BLaER1 (cell line): ENCODE results near the gene UROC1.
A peak's percentile ranks its signal among the peaks of the same experiment; 100 is the strongest.

Source experiments
- H3K27ac ChIP-seq: shearing (Covaris generic); formaldehyde crosslinking; 2 replicates; pipeline ENCODE4 v1.8.1; 2022
- H3K27me3 ChIP-seq: shearing (Covaris generic); formaldehyde crosslinking; 2 replicates; pipeline ENCODE4 v1.8.1; 2022
- H3K36me3 ChIP-seq: shearing (Covaris generic); formaldehyde crosslinking; 2 replicates; pipeline ENCODE4 v1.8.1; 2022
- H3K4me1 ChIP-seq: shearing (Covaris generic); formaldehyde crosslinking; 2 replicates; pipeline ENCODE4 v1.8.1; 2022
- H3K4me2 ChIP-seq: shearing (Covaris generic); formaldehyde crosslinking; 2 replicates; pipeline ENCODE4 v1.8.1; 2022
- H3K4me3 ChIP-seq: shearing (Covaris generic); formaldehyde crosslinking; 2 replicates; pipeline ENCODE4 v1.8.1; 2022
- H3K9ac ChIP-seq: shearing (Covaris generic); formaldehyde crosslinking; 2 replicates; pipeline ENCODE4 v1.8.1; 2022
- H3K9me3 ChIP-seq: shearing (Covaris generic); formaldehyde crosslinking; 2 replicates; pipeline ENCODE4 v1.8.1; 2022
- H4K20me1 ChIP-seq: shearing (Covaris generic); formaldehyde crosslinking; 2 replicates; pipeline ENCODE4 v1.8.1; 2022
- Cebpa-rat ChIP-seq: shearing (Covaris generic); IDR thresholded peaks from 2 replicates; pipeline ENCODE4 v1.8.1; 2022

The UROC1 gene

DNA sequence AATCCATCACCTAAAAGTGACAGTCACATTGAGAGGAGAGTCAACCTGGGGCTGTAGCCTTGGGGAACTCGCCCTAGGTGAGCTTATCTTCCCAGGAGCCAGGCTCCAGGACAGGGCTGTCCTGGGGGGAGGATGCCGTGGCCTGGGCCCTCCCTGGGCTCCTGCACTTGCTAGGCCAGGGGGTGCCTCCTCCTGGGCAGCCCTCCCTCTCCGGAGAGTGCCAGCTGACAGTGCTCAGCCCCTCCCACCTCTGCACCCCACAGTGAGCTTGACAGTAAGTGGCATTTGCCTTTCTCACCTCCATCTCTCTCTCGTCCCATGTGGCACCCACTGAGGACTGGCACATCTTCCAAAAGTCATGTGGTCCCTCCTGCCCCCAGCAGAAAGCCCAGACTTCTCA lies 19.1 kb downstream of the UROC1 start:
- Histone ChIP-seq H3K9ac (no peak overlapping the region), H3K4me2 (peak overlapping the region; percentile 75), H3K36me3 (no peaks in the 10 kb centered on the region), H3K4me1 (peaks cover 85% of the 10 kb centered on the region), H3K27me3 (no peaks in the 10 kb centered on the region), H3K27ac (peak overlapping the region; percentile 61; the same call in 1 of the 2 replicates), H3K4me3 (no peak overlapping the region), H4K20me1 (no peaks in the 10 kb centered on the region), H3K9me3 (no peaks in the 10 kb centered on the region)
- TF ChIP-seq Cebpa-rat: no peak

DNA sequence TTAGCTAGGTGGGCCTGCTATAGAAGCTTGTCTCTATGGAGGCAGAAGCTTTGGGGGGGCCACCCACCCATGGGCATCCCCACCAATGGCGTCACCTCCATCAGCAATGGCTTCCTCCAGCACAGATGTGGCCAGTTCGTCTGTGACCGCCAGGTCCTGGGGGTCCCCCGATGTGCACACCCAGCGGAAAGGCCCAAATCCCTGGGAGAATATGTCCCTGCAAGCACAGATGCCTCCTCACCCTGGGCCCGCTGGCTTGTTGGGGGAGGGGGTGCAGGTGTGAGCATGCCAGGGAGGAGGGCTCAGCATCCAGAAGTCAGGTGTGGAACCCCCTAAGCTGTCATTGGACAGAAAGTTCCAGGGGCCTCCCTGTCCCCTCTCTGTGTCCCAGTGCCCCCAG lies 19.6 kb downstream of the UROC1 start:
- Histone ChIP-seq H4K20me1 (no peaks in the 10 kb centered on the region), H3K27ac (peak overlapping the region; percentile 61), H3K4me2 (peak overlapping the region; percentile 75), H3K4me3 (no peak overlapping the region), H3K36me3 (no peaks in the 10 kb centered on the region), H3K9me3 (no peaks in the 10 kb centered on the region), H3K27me3 (no peaks in the 10 kb centered on the region), H3K4me1 (peaks cover 90% of the 10 kb centered on the region), H3K9ac (no peak overlapping the region)
- no peak for TF ChIP-seq Cebpa-rat

DNA sequence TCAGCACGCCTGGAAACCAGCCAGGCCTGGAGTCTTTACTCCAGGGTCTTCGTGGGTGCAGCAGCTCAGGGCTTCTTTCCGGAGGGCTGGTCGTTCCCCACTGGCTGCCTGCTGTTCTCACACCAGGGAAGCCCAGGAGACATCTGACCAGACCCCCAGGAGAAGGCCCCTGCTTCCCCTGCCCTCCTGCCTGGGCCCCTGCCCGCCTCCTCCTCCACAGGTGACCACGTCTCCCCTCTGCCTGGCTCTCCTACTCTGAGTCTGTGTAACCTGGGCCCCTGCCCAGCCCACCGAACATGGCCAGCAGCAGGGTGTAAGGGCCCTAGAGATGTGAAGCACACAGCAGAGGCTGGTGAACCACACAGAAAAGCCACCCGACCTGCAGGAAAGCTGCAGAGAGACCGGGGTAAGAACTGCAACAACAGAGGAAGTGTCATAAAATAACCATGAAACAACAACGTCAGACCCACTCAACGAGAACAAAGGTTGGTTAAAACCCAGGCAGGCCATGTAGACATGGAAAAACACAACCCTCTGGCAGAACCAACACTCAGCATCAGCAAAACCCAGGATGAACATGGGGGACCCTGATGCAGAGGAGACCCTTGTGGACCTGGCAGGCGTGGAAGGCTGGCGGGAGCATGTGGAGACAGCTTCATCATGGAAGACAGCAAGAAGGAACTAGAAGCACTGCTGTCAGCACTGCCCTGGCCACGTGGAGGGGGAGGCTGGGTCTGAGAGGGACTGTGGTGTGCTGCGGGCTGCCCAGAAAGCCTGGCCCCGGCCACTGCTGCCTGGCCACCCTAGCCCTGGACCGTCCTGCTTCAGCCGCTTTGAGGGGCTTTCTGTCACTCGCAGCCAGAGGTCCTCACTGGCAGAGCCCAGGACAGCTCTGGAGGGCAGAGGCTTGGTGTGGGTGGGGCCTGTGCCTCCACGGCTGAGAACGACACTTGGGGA lies 20.4 kb downstream of the UROC1 start:
- Histone ChIP-seq H3K27ac (peak overlapping the region; percentile 61), H3K4me1 (peaks cover 98% of the 10 kb centered on the region), H3K27me3 (no peaks in the 10 kb centered on the region), H3K36me3 (no peaks in the 10 kb centered on the region), H4K20me1 (no peaks in the 10 kb centered on the region), H3K9me3 (no peaks in the 10 kb centered on the region), H3K4me2 (peak overlapping the region; percentile 75), H3K9ac (peak overlapping the region; percentile 27), H3K4me3 (no peak overlapping the region)
- no peak for TF ChIP-seq Cebpa-rat

DNA sequence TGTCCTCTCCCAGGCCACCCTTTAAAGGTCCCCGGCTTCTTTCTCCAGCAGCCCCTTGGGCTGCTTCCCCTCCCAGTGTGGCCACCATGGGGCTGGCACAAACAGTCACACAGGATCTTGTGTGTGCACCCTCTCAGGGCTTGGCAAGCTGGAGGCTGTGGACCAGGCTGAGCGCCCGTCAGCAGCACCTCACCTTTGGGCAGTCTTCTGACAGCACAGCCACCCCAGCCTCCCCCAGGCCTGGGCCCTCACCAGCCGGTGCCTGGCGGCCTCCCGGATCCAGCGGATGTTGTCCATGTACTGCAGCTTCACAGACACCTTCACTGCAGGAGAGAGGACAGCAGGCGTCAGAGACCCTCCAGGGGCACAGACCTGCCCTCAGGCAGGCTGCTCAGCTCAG lies 21.8 kb downstream of the UROC1 start:
- H4K20me1 ChIP-seq: no peaks in the 10 kb centered on the region
- H3K4me3 ChIP-seq: no peak overlapping the region
- peaks cover 98% of the 10 kb centered on the region for H3K4me1 ChIP-seq
- 0 out of 2 replicates have a peak overlapping the region, but pooled peaks have one; percentile 49 for H3K27ac ChIP-seq
- no peak for TF ChIP-seq Cebpa-rat
- peak overlapping the region; percentile 75 for H3K4me2 ChIP-seq
- no peaks in the 10 kb centered on the region for H3K9me3 ChIP-seq
- no peaks in the 10 kb centered on the region for H3K36me3 ChIP-seq
- no peaks in the 10 kb centered on the region for H3K27me3 ChIP-seq
- no peak overlapping the region for H3K9ac ChIP-seq

DNA sequence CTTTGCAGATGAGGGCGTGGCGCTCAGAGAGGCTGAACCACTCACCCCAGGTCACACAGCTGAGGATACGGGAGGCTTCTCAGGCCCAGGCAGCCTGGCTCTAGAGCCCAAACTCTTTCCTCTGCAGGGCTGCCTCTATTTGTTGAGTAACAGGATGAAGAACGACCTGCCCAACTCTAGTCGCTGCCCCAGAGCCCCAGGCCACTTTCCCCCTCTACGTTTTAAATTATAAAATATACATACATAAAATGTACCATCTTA lies 22.7 kb downstream of the UROC1 start:
- no peak for TF ChIP-seq Cebpa-rat
- Histone ChIP-seq H3K4me3 (no peak overlapping the region), H3K27me3 (no peaks in the 10 kb centered on the region), H3K36me3 (no peaks in the 10 kb centered on the region), H3K27ac (0 out of 2 replicates have a peak overlapping the region, but pooled peaks have one; percentile 45), H4K20me1 (no peaks in the 10 kb centered on the region), H3K4me2 (peak overlapping the region; percentile 75), H3K9me3 (no peaks in the 10 kb centered on the region), H3K4me1 (peaks cover 98% of the 10 kb centered on the region), H3K9ac (no peak overlapping the region)

DNA sequence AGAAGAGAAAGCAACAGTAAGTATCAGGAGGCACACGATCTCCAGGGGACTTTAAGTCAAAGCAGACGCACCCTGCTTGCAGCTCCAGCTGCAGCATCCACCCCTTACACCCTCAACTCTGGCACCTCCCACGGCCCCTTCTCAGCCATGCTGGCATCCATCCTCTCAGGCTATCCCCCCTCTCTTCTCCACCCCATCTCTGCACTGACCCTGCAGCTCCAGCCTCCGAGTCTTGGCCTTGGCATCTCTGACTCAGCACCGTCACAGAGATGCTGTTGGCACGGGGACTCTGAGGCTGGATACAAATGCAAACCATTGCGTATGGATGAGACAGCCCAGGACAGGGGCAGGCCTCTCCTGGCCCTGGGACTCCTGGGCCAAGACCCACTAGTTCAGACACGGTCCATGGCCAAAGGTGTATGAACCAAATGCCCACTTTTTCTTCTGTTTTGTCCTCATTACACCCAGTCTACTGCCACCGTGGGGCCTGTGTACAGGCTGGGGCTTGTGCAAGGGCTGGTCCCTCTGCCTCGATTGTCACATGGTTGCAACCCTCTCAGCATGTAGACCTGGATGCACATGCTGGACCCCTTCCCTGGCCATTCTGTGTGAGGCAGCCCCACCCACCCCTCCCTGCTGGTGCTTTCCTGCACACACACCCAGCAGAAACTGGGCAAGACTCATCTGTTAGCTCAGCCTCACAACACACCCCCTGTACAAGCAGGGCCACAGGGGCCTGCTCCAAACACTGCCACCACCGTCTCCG lies 23.2 kb downstream of the UROC1 start:
- Histone ChIP-seq H3K27ac (peak overlapping the region; percentile 45; the same call in 1 of the 2 replicates), H3K9ac (peak overlapping the region; percentile 50), H3K9me3 (no peaks in the 10 kb centered on the region), H3K27me3 (no peaks in the 10 kb centered on the region), H3K4me2 (peak overlapping the region; percentile 75), H3K4me3 (peak overlapping the region; percentile 37; the same call in 1 of the 2 replicates), H4K20me1 (no peaks in the 10 kb centered on the region), H3K36me3 (no peaks in the 10 kb centered on the region), H3K4me1 (peaks cover 98% of the 10 kb centered on the region)
- TF ChIP-seq Cebpa-rat: no peak

DNA sequence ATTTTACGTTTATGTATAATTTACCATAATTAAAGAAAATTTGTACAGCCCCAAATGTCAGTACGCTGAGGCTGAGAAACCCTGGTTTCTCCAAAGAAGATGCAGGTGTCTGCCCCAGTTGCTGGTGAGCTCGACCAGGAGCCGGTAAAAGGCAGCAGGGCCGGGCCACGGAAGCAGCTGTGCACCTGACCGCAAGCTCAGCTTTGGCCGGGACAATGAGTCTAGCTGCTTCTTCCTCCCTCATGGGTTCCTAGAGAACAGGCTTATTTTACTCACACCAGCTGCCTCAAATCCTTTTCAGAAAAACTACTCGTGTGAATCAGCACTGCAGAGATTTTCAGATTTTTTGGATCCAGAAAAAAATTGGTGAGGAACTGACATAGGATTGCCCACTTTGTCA lies 23.8 kb downstream of the UROC1 start:
- Histone ChIP-seq H3K4me3 (no peak overlapping the region), H3K9me3 (no peaks in the 10 kb centered on the region), H3K27ac (peak overlapping the region; percentile 47; the same call in 1 of the 2 replicates), H3K36me3 (no peaks in the 10 kb centered on the region), H4K20me1 (no peaks in the 10 kb centered on the region), H3K27me3 (no peaks in the 10 kb centered on the region), H3K4me2 (peak overlapping the region; percentile 75), H3K9ac (peak overlapping the region; percentile 50; the same call in 1 of the 2 replicates), H3K4me1 (peaks cover 98% of the 10 kb centered on the region)
- TF ChIP-seq Cebpa-rat: no peak

DNA sequence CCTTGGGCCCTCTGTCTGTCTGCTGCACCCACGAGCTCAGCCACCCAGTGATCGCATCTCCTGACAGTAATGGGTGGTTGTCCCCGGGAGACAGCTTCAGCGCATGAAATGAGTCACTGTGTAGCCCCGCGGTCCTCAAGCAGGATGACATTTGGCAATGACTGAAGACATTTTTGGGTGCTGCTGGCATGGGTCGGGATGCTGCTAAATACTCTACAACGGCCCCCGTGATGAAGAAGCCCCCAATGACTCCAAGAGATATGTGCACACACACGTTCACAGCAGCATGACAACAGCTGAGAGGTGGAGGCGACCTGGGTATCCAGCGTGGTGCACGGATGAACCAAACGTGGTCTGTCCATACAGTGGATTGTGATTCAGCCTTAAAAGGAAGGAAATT lies 24.5 kb downstream of the UROC1 start:
- Histone ChIP-seq H3K27me3 (no peaks in the 10 kb centered on the region), H3K4me1 (peaks cover 98% of the 10 kb centered on the region), H3K27ac (peak overlapping the region; percentile 61; the same call in 1 of the 2 replicates), H3K9ac (no peak overlapping the region), H3K36me3 (no peaks in the 10 kb centered on the region), H3K4me3 (no peak overlapping the region), H3K9me3 (no peaks in the 10 kb centered on the region), H3K4me2 (peak overlapping the region; percentile 75), H4K20me1 (no peaks in the 10 kb centered on the region)
- TF ChIP-seq Cebpa-rat: no peak

DNA sequence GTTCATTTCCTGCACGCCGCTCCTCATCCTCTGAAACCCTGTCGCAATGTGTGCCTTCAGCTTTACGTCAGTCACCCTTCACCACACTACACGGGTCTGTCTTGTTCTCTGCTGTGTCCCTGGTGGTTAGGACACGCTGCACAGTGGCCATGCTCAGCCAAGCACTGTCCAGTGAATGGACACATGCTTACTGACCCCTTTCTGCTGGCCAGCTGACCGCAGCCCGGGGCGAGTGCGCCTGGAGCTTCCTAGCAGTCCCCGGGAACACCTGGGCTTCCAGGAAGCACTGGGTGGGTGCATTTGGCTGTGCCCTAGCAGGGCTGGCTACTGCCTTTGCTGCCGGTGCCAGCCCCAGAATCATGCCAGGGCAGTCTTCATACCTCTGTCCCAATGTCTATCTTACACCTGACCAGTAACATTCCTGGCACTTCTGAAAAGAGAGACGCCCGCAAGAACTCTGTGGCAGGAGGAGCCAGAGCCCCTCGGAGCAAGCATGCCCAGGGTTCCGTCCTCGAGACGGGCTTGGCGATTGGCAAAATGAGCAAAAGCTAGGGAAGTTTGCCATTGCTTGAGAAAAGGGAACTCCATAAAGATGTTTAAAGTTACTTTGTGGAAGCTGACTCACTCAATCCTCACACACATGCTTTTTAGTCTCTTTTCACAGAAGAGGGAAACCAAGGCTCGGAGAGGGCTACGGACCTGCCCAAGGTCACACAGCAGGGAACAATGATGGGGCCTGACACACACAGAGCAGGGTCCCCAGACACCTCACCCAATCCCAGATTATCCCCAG lies 26.2 kb downstream of the UROC1 start:
- Histone ChIP-seq H3K36me3 (no peaks in the 10 kb centered on the region), H3K9ac (no peak overlapping the region), H3K4me3 (no peak overlapping the region), H4K20me1 (no peaks in the 10 kb centered on the region), H3K4me1 (peaks cover 98% of the 10 kb centered on the region), H3K9me3 (no peaks in the 10 kb centered on the region), H3K27me3 (no peaks in the 10 kb centered on the region), H3K27ac (peak overlapping the region; percentile 47; the same call in 1 of the 2 replicates), H3K4me2 (peak overlapping the region; percentile 75)
- no peak for TF ChIP-seq Cebpa-rat
